Measurements from ENCODE around the gene PPIL1. TPM values are rescaled to one million over a fixed set of nuclear protein-coding genes. Genes with fewer than 3 reads are reported as not detected.

Gene PPIL1
- total and polyA plus RNA-seq, 2 of the 13 experiments (the other 11 are each of a cell fraction or from before 2014, with no cell fraction given): 74.2 to 144 TPM

DNA sequence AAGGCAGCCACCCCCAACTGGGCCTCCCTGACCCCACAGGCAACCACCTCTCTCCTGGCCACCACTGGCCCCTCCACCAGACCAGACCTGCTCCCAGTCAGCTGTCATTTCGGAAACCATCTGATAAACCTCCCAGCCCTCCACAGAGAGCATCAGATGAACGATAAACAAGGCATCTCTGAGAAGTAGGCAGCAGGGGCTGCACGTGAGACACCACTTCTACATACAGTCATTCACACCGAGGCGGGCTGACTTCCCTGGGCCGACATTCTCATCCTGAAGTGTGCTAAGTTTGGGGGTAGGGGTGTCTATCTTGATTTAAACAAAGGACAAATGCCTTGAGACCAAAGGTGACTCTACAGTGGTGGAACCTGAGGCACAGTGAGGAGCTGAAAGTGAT is 49.2 kb downstream of the PPIL1 start:
- in situ Hi-C loops (cut with HindIII; ENCODE audit: extremely low pct_ligation_motif_present, low pct_unique_long_range_greater_than_20kb) (no loop called here), intact Hi-C loops (cut with micrococcal nuclease; ENCODE audit: unreplicated experiment) (no loop called here)
- peak overlapping the region; percentile 16; the same call in 1 of the 2 replicates for H3K4me2 ChIP-seq (ENCODE audit: low read depth, low read length)
- peaks cover 100% of the 10 kb centered on the region for H3K4me1 ChIP-seq (ENCODE audit: insufficient read depth, low read length)
- WGBS (ENCODE audit: low lambda C conversion rate): 12% methylated on average over 6 of the region's 6 CpGs
- H3K36me3 ChIP-seq (replicated peaks in 1 of 2; ENCODE audit: control insufficient read depth in 1 of 2, insufficient read depth in 2 of 2, low read length in 2 of 2): no peaks in the 10 kb centered on the region
- no peak for DNase-seq (ENCODE audit: low spot score)
- no peak overlapping the region for H3K9ac ChIP-seq (ENCODE audit: insufficient read depth, low read depth, low read length)
- H3K79me2 ChIP-seq (ENCODE audit: insufficient read depth, low read length): no peaks in the 10 kb centered on the region
- H3K9me3 ChIP-seq (ENCODE audit: low read length): no peaks in the 10 kb centered on the region
- no peak for ATAC-seq
- no peak overlapping the region for H3K4me3 ChIP-seq (replicated peaks in 1 of 3; ENCODE audit: insufficient read depth in 1 of 3, low read depth in 2 of 3, low read length in 3 of 3)
- peaks cover 12 to 52% of the 10 kb centered on the region in 2 experiments; a peak in 4 of 5 replicates for H3K27me3 ChIP-seq (ENCODE audit: control insufficient read depth in 1 of 2, insufficient read depth in 2 of 2, low read length in 2 of 2)
- CTCF ChIA-PET (ENCODE audit: low intra/inter-chr PET ratio, low total read pairs): no interaction called here
- POLR2A ChIA-PET: no interaction called here
- no peak overlapping the region for H3K27ac ChIP-seq (ENCODE audit: extremely low read length, insufficient read depth, low read length)
- BruUV-seq (replicated peaks): no TSS peak
- FAIRE-seq: no peak
- H2AFZ ChIP-seq (ENCODE audit: low read length): no peak overlapping the region
- no peaks in the 10 kb centered on the region for H4K20me1 ChIP-seq (ENCODE audit: insufficient read depth, low read length)
- TF ChIP-seq JDP2 (CRISPR knock-in tag; IDR thresholded peaks at IDR 0.05; ENCODE audit: borderline replicate concordance): no peak
- TF ChIP-seq, protein P1, sequence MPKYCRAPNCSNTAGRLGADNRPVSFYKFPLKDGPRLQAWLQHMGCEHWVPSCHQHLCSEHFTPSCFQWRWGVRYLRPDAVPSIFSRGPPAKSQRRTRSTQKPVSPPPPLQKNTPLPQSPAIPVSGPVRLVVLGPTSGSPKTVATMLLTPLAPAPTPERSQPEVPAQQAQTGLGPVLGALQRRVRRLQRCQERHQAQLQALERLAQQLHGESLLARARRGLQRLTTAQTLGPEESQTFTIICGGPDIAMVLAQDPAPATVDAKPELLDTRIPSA (CRISPR knock-in tag; IDR thresholded peaks at IDR 0.05; ENCODE audit: borderline replicate concordance): no peak
- TF ChIP-seq ZNF451 (CRISPR knock-in tag; IDR thresholded peaks at IDR 0.05): no peak
- TF ChIP-seq ZSCAN29 (CRISPR knock-in tag; conservative IDR thresholded peaks at IDR 0.05): no peak
- TF ChIP-seq, protein P2, sequence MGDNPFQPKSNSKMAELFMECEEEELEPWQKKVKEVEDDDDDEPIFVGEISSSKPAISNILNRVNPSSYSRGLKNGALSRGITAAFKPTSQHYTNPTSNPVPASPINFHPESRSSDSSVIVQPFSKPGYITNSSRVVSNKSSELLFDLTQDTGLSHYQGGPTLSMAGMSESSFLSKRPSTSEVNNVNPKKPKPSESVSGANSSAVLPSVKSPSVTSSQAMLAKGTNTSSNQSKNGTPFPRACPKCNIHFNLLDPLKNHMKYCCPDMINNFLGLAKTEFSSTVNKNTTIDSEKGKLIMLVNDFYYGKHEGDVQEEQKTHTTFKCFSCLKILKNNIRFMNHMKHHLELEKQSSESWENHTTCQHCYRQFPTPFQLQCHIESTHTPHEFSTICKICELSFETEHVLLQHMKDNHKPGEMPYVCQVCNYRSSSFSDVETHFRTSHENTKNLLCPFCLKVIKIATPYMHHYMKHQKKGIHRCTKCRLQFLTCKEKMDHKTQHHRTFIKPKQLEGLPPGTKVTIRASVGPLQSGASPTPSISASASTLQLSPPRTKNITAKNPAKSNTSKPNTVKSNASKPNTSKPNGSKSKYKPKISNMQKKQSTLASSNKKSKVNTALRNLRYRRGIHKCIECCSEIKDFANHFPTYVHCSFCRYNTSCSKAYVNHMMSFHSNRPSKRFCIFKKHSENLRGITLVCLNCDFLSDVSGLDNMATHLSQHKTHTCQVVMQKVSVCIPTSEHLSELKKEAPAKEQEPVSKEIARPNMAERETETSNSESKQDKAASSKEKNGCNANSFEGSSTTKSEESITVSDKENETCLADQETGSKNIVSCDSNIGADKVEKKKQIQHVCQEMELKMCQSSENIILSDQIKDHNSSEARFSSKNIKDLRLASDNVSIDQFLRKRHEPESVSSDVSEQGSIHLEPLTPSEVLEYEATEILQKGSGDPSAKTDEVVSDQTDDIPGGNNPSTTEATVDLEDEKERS (CRISPR knock-in tag; IDR thresholded peaks at IDR 0.05): no peak
- TF ChIP-seq ZNF737 (CRISPR knock-in tag; IDR thresholded peaks at IDR 0.05; ENCODE audit: borderline replicate concordance): 0 out of 2 replicates have a peak, but pooled peaks have one; percentile 51
- TF ChIP-seq SMC3 (IDR thresholded peaks at IDR 0.05; ENCODE audit: low read length): no peak
- TF ChIP-seq, protein P3, sequence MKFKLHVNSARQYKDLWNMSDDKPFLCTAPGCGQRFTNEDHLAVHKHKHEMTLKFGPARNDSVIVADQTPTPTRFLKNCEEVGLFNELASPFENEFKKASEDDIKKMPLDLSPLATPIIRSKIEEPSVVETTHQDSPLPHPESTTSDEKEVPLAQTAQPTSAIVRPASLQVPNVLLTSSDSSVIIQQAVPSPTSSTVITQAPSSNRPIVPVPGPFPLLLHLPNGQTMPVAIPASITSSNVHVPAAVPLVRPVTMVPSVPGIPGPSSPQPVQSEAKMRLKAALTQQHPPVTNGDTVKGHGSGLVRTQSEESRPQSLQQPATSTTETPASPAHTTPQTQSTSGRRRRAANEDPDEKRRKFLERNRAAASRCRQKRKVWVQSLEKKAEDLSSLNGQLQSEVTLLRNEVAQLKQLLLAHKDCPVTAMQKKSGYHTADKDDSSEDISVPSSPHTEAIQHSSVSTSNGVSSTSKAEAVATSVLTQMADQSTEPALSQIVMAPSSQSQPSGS (CRISPR knock-in tag; IDR thresholded peaks at IDR 0.05): no peak
- TF ChIP-seq, protein P4, sequence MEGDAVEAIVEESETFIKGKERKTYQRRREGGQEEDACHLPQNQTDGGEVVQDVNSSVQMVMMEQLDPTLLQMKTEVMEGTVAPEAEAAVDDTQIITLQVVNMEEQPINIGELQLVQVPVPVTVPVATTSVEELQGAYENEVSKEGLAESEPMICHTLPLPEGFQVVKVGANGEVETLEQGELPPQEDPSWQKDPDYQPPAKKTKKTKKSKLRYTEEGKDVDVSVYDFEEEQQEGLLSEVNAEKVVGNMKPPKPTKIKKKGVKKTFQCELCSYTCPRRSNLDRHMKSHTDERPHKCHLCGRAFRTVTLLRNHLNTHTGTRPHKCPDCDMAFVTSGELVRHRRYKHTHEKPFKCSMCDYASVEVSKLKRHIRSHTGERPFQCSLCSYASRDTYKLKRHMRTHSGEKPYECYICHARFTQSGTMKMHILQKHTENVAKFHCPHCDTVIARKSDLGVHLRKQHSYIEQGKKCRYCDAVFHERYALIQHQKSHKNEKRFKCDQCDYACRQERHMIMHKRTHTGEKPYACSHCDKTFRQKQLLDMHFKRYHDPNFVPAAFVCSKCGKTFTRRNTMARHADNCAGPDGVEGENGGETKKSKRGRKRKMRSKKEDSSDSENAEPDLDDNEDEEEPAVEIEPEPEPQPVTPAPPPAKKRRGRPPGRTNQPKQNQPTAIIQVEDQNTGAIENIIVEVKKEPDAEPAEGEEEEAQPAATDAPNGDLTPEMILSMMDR (CRISPR knock-in tag; IDR thresholded peaks at IDR 0.05): 0 out of 2 replicates have a peak, but pooled peaks have one; percentile 9
- 0 out of 2 replicates have a peak, but pooled peaks have one; percentile 31 for TF ChIP-seq HDAC1 (CRISPR knock-in tag; IDR thresholded peaks at IDR 0.05)
- 0 out of 2 replicates have a peak, but pooled peaks have one; percentile 46 for TF ChIP-seq ZNF296 (CRISPR knock-in tag; conservative IDR thresholded peaks at IDR 0.05)
- TF ChIP-seq ELF4 (CRISPR knock-in tag; IDR thresholded peaks at IDR 0.05; ENCODE audit: borderline replicate concordance): no peak
- TF ChIP-seq TCF12 (IDR thresholded peaks at IDR 0.05): no peak
- TF ChIP-seq TCF12 (CRISPR knock-in tag; IDR thresholded peaks at IDR 0.05): no peak
- TF ChIP-seq HNRNPH1 (optimal IDR thresholded peaks at IDR 0.05; ENCODE audit: low read depth, low read length): no peak
- no peak for TF ChIP-seq ZNF121 (CRISPR knock-in tag; IDR thresholded peaks at IDR 0.05)
- TF ChIP-seq TEAD2 (CRISPR knock-in tag; IDR thresholded peaks at IDR 0.05): no peak
- peak; percentile 75 for TF ChIP-seq BHLHE40 (IDR thresholded peaks at IDR 0.05; ENCODE audit: low read length)
- TF ChIP-seq ZNF430 (CRISPR knock-in tag; IDR thresholded peaks at IDR 0.05): 0 out of 2 replicates have a peak, but pooled peaks have one; percentile 24
- TF ChIP-seq HIVEP1 (CRISPR knock-in tag; IDR thresholded peaks at IDR 0.05): no peak

All from HepG2 (cell line).